HG03135 (cell line): ENCODE data around the gene LRRTM2.
"Not testable (repeated sequence)": the region's sequence is repeated elsewhere in the genome, so short reads cannot be mapped to it uniquely, and the experiment has no call there.

ENCODE experiments used
- ATAC-seq: cut with Tn5 transposase; IDR thresholded peaks from one replicate; pipeline ENCODE4 v1.9.1; 2021; ENCODE audit warnings: mild to moderate bottlenecking, moderate library complexity; ENCODE audit not compliant: unreplicated experiment

The LRRTM2 gene

DNA sequence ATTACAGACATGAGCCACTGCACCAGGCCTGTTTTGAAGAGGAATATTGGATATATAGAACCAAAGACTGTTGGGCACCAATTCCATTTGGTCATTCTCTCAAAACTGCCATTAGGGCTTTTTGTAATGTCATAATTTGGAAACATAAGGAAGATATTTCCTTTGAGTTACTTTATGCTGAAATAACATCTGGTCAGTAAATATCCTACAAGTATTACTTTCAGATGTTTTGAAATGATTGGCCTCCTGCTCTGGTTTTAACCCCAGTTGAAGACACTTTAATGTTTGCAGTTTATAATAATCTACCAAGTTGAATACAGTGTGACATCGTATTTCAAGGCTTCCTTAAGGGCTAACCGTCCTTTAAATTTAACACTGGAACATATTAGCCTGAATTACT, 33.6 kb downstream of the LRRTM2 start:
- no peak for ATAC-seq

DNA sequence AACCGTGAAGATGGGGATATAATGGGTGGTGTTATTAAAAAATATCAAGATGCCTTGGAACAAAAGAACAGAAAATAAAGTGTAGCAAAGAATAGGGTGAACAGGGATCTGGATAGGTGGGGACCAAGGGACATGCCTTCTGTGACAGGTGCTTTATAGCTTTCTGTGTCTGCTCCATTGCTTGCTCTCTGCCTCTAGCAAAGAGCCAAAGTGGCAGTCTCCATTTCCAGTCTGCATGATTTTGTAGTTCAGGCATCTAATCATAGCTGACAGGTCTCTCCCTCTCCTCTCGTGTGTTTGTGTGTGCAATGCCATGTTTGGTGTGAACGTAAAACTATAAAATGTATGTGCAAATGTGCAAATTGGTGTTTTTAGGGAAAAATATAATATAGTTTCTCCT, 35.0 kb downstream of the LRRTM2 start:
- ATAC-seq, result no peak

DNA sequence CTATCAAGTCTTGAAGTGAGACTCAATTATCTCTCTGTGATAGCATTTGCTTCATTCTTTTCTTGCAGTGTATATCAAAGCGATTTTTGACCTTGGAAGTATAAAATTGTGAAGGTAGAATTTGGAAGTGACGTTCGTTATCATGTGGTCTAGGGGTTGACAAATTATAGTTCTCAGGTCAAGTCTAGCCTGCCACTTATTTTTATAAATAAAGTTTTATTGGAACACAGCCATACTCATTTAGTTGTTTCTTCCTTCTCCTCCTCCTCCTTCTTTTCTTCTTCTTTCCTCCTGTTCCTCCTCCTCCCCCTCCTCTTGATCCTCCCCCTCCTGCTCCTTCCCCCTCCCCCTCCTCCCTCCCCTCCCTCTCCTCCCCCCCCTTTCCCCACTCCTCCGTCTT, 38.0 kb downstream of the LRRTM2 start:
- ATAC-seq, result no peak

DNA sequence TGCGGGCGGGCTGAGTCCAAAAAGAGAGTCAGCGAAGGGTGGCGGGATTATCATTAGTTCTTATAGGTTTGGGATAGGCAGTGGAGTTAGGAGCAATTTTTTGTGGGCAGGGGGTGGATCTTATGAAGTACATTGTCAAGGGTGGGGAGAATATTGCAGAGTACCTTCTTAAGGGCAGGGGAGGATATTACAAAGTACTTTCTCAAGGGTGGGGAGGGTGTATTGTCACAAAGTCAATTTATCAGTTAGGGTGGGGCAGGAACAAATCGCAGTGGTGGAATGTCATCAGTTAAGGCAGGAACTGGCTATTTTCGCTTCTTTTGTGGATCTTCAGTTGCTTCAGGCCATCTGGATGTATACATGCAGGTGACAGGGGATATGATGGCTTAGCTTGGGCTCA, 40.3 kb downstream of the LRRTM2 start:
- ATAC-seq, result not testable (repeated sequence)

DNA sequence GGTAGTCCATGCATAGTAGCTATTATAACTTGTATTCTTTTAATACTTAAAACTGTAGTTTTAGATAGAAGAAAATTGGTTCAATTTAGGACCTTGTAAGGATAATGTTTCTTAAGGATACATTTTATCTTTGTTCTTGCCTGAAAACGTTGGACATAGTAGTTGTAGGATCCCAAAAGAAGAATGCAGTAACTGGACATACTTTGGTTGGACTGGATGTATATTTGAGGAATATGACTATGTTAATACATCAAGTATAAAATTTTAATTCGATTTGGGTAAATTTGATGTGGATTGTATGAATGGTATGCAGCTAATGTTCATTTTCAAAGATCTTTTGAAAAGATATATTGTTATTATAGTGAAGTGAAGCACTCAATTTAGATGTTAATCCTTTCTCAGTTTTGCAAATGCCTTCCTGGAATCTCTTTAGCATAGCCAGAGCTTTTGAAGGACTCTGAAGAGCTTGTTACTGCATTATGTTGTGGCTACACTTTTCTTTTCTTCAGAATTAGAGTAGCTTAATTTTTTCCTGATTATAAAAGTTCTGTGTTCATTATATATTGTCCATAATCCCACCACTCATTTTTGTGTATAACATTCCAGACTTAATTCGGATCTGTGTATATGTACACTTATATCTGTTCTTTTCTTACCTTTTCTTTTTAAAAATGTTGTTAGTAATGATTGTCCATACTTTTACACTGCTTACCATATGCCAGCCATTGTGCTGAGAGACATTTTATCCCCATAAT, 41.2 kb downstream of the LRRTM2 start:
- ATAC-seq, result no peak

DNA sequence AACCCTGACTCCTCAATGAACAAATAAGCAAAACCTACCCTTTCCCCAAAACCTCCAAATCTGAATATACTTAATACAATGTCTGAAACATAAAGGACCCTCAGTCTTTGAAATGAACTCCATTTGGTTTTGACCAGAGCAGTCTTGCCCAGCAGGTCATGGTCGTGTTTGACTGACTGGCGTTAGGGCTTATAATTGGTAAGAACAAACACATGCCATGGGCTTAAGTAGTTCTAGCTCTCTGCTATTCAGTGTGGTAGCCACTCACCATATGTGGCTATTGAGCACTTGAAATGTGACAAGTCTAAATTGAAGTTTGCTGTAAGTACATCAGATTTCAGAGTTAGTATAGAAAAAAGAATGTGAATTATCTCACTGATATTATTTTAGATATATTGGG, 42.1 kb downstream of the LRRTM2 start:
- no peak for ATAC-seq

DNA sequence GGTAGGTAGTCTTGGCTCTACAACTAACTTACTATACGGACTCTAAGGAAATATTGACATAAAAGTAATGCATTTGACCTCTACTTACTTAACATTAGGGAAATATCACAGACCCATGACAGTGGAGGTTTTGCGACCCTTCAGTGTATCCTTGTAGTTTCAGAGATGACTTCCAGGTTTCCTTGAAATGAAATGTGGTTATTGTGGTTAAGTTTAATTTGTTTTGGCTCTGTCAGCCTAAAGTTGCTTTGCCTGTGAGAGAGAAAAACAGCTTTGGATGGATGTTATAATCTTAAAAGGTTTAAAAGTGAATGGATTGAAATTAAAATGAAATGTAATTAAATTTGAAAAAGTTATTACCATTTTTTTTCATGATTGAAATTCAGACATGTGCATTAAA, 42.9 kb downstream of the LRRTM2 start:
- ATAC-seq, result no peak

DNA sequence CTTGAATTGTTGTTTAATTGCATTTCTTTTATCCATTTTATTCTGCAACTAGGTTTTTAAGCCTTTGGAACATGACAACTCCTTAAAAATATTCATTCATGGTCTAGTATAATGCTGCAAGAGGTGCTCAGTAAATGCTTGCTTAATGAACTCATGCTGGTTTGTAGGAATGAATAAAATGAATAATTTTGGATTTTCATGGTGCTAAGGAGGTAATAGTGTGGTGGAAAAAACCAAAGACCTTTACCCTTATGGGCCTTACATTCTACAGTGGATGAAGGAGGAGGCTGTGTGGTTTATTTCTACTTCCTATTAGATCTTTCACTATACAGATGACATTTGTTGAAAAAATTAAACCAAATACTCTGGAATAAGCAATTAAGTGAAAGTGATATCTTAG, 43.4 kb downstream of the LRRTM2 start:
- no peak for ATAC-seq

DNA sequence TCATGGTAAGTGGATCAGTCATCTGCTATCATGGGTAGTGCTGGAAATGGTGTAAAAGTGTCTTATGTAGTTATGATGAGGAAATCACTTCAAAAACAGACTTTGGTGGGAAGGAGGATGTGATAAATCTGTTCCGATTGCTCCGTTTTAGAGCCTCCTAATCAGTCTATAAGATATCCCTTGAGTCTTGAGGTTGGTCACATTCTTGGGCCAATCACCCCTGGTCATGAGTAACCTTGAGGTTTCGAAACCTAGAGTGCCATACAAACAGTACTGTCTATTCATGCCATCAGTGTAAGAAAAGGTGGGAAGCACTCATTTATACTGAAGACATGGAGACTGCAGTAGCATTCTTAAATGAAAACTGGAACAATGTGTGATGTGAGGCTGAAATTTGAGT, 45.8 kb downstream of the LRRTM2 start:
- ATAC-seq, result no peak

DNA sequence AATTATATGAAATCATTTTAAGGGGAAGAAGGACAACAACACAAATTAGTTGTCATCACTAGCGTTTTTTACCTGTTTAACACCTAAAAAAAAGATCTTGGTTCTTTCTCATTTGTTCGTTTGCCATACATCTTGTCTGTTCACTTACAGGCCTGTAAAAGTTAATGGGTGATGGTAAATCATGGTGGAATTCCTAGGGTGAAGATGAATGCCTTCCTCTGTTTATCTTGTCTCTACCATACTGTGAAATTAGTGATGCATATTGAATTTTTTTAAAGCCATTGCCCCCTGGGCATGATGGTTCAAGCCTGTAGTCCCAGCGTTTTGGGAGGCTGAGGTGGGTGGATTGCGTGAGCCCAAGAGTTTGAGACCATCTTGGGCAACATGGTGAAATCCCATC, 46.6 kb downstream of the LRRTM2 start:
- ATAC-seq, result no peak

DNA sequence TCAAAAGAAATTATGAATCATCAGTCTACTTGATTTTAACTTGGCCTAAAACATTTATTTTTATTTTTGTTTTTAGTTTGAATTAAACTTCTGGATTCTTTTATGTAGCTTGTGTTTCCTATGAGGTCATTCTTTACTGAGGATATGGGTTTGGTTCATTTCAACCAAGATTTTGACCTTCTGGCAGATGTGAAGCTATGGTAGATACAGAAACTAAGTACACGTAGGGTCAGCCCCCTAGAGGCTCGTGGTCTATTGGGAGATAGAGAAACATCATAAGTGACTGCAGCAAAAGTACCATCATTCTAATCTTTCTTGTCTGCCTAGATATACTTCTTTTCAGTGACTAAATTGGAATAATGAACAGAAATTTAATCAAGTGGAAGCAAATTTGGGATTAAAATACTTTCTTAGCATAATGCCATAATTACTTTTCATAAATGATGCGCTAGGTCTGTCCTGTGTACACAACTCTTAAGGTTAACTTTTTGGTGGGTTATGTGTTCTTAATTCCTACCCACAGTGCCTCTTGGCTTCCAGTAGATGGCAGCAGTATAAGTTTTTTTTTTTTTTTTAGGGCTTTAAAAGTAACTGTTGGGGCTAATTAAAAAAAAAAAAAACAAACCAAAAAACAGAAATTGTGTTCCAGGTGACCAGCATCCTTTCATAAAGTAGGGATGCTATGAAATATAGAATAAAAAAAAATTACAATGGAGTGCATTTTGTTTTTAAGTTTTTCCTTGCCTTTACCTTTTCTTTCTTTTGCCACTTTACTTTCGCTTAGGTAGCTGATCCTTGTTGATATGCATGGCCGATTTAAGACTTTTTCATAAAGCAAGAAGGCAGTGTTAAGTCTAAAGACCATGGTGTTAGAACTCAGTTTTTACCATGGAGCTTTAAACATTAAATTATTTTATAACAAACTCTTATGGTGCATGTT, 49.9 kb downstream of the LRRTM2 start:
- ATAC-seq, result no peak

DNA sequence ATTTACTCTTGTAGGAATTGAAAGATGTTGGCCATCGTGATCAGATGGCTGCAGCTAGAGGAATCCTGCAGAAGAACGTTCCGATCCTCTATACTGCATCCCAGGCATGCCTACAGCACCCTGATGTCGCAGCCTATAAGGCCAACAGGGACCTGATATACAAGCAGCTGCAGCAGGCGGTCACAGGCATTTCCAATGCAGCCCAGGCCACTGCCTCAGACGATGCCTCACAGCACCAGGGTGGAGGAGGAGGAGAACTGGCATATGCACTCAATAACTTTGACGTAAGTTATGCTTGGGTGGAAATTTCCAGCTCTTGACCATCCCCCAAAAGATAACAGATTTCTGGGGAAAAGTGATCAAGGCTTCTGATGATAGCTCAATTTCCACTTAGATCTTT, 50.6 kb downstream of the LRRTM2 start:
- no peak for ATAC-seq

DNA sequence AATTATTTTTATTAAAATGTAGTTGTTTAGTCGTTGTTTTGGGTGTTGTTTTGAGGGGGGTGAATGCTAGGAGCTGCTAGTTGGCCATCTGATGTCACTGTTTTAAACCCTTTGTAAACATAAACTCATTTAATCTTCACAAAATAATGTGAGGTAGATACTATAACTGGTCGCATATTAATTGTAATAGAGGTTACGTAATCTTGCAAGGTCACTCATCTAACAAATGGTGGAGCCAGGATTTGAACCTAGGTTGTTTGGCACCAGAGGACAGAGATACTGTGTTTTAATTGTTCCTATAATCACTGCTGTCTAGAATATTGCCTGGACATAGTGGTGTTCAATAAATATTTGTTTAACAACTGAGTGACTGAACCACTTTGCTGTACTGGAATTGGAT, 54.4 kb downstream of the LRRTM2 start:
- ATAC-seq, result no peak

DNA sequence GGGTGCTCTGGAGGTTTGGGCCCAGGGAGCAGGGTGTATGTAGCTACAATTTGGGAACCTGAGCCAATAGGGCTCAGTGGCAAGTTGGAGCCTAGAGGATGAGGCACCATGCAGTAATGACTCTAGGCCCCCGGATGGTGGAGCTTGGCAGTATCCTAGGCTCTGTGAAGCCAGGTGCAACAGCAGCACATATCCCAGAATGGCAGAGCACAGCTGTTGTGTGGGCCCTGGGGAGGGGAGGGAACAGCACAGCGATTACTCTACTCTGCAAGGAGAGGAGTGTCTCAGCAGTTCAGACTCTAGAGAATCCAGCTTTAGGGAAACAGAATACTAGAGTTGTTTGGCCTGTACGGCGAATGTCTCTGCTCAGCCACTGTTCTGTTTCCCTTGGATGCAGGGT, 56.1 kb downstream of the LRRTM2 start:
- no peak for ATAC-seq
